IMR-90 (cell line): Measurements from ENCODE around the gene NTSR1. TPM values are rescaled to one million over a fixed set of nuclear protein-coding genes. Genes with fewer than 3 reads are reported as not detected.

Source experiments
- ATAC-seq: fragments of 200-7000 bp; cut with Tn5 transposase; 2 replicates; pipeline ENCODE4 v1.9.1; 2020; ENCODE audit warnings: low read depth, mild to moderate bottlenecking, moderate library complexity
- BruUV-seq: library from RNA; stranded (reverse); fragments of 400-500 nt; replicated peaks from 2 replicates; lab custom pipeline; 2021; lab: Mats Ljungman, UMichigan
- CTCF ChIA-PET: fragments of 300-600 bp; formaldehyde crosslinking; extraction: SDS; loops from one replicate; lab custom pipeline; 2021; ENCODE audit warnings: antibody characterized with exemption; lab: Yijun Ruan, JAX
- POLR2A ChIA-PET: fragments of 300-600 bp; sonication (Branson Sonifier 250); formaldehyde crosslinking; loops from one replicate; lab custom pipeline; 2022; ENCODE audit warnings: antibody characterized with exemption; ENCODE audit not compliant: unreplicated experiment; lab: Charles Lee
- DNase-seq: peaks from one replicate; pipeline ENCODE4 v3.0.0; 2013
- H2AFZ ChIP-seq: replicated peaks from 2 replicates; pipeline ENCODE3; 2013; ENCODE audit warnings: low read length, mild to moderate bottlenecking; ENCODE audit not compliant: poor library complexity
- H2AK5ac ChIP-seq: 2 replicates; pipeline ENCODE4 v1.6.1; 2013; ENCODE audit warnings: low read depth, low read length, inconsistent platforms
- H2AK9ac ChIP-seq: replicated peaks from 2 replicates; pipeline ENCODE3; 2013; ENCODE audit warnings: mild to moderate bottlenecking, low read depth, low read length, moderate library complexity; ENCODE audit not compliant: poor library complexity
- H2BK120ac ChIP-seq: 2 replicates; pipeline ENCODE4 v1.6.1; 2013; ENCODE audit warnings: low read depth, low read length, inconsistent platforms
- H2BK15ac ChIP-seq: 3 replicates; pipeline ENCODE4 v1.6.1; 2013; ENCODE audit warnings: low read depth, low read length, inconsistent platforms
- H2BK20ac ChIP-seq: 2 replicates; pipeline ENCODE4 v1.6.1; 2013; ENCODE audit warnings: low read depth, mild to moderate bottlenecking, inconsistent platforms, low read length, moderate library complexity
- H2BK5ac ChIP-seq: 2 replicates; pipeline ENCODE4 v1.6.1; 2013; ENCODE audit warnings: mild to moderate bottlenecking, low read depth, low read length, inconsistent platforms; ENCODE audit not compliant: poor library complexity, severe bottlenecking
- H3K14ac ChIP-seq: replicated peaks from 2 replicates; pipeline ENCODE4 v1.6.1; 2013; ENCODE audit warnings: low read depth, low read length, inconsistent platforms
- H3K18ac ChIP-seq: 2 replicates; pipeline ENCODE4 v1.6.1; 2013; ENCODE audit warnings: low read depth, low read length, control low read depth
- H3K23ac ChIP-seq: 2 replicates; pipeline ENCODE4 v1.6.1; 2013; ENCODE audit warnings: low read depth, low read length, inconsistent platforms
- H3K27ac ChIP-seq: 2 replicates; pipeline ENCODE4 v1.5.1; 2013; ENCODE audit warnings: mild to moderate bottlenecking, control low read depth, low read length; ENCODE audit not compliant: insufficient read depth
- H3K27me3 ChIP-seq: 2 replicates; pipeline ENCODE4 v1.6.1; 2013; ENCODE audit warnings: low read length; ENCODE audit not compliant: control insufficient read depth, insufficient read depth
- H3K36me3 ChIP-seq: 2 replicates; pipeline ENCODE4 v1.6.1; 2013; ENCODE audit warnings: low read length, mixed read lengths; ENCODE audit not compliant: control insufficient read depth, insufficient read depth
- H3K4ac ChIP-seq: 2 replicates; pipeline ENCODE4 v1.6.1; 2013; ENCODE audit warnings: low read depth, low read length, inconsistent platforms
- H3K4me1 ChIP-seq: 2 replicates; pipeline ENCODE4 v1.6.1; 2013; ENCODE audit warnings: low read length, mixed read lengths; ENCODE audit not compliant: control insufficient read depth, insufficient read depth
- H3K4me2 ChIP-seq: 2 replicates; pipeline ENCODE4 v1.6.1; 2013; ENCODE audit warnings: low read depth, mild to moderate bottlenecking, control low read depth, low read length, moderate library complexity
- H3K4me3 ChIP-seq: 2 replicates; pipeline ENCODE4 v1.5.1; 2013; ENCODE audit warnings: low read depth, mild to moderate bottlenecking, control low read depth, low read length, moderate library complexity; ENCODE audit not compliant: insufficient read depth
- H3K56ac ChIP-seq: 2 replicates; pipeline ENCODE4 v1.6.1; 2013; ENCODE audit warnings: low read length, inconsistent platforms; ENCODE audit not compliant: insufficient read depth; ENCODE audit errors: extremely low read depth
- H3K79me1 ChIP-seq, 2 experiments: 2 replicates each; pipeline ENCODE4 v1.6.1; 2013; ENCODE audit warnings: low read length in 2 of 2, inconsistent platforms in 1 of 2, low read depth in 1 of 2
- H3K9ac ChIP-seq: 2 replicates; pipeline ENCODE4 v1.6.1; 2013; ENCODE audit warnings: low read depth, low read length, control low read depth
- H3K9me1 ChIP-seq: 2 replicates; pipeline ENCODE4 v1.6.1; 2013; ENCODE audit warnings: low read length, inconsistent platforms; ENCODE audit not compliant: insufficient read depth
- H3K9me3 ChIP-seq: 2 replicates; pipeline ENCODE4 v1.6.1; 2013; ENCODE audit warnings: low read length; ENCODE audit not compliant: control insufficient read depth, insufficient read depth
- H4K20me1 ChIP-seq: 2 replicates; pipeline ENCODE4 v1.6.1; 2013; ENCODE audit warnings: low read length, inconsistent platforms; ENCODE audit not compliant: insufficient read depth
- H4K5ac ChIP-seq: 2 replicates; pipeline ENCODE4 v1.6.1; 2013; ENCODE audit warnings: mild to moderate bottlenecking, low read depth, low read length, control low read depth
- H4K8ac ChIP-seq, 2 experiments: 2 replicates each; pipeline ENCODE4 v1.6.1; 2013; ENCODE audit warnings: low read depth in 2 of 2, low read length in 2 of 2, control low read depth in 1 of 2, inconsistent platforms in 1 of 2
- H4K91ac ChIP-seq: 2 replicates; pipeline ENCODE4 v1.6.1; 2013; ENCODE audit warnings: low read depth, low read length, inconsistent platforms; ENCODE audit not compliant: insufficient read depth
- BHLHE40 ChIP-seq: fragments of 150-350 bp; IDR thresholded peaks from 2 replicates; pipeline ENCODE4 v1.6.1; 2016; ENCODE audit warnings: mild to moderate bottlenecking, low read depth, low read length
- CEBPB ChIP-seq: IDR thresholded peaks from 2 replicates; pipeline ENCODE4 v1.6.1; 2012; ENCODE audit warnings: low read depth, low read length, improper control_type of control experiment
- MAFK ChIP-seq: IDR thresholded peaks from 2 replicates; pipeline ENCODE4 v1.6.1; 2012; ENCODE audit warnings: low read depth, low read length, improper control_type of control experiment
- MAZ ChIP-seq: IDR thresholded peaks from 2 replicates; pipeline ENCODE4 v1.6.1; 2012; ENCODE audit warnings: low read depth, mild to moderate bottlenecking, low read length, improper control_type of control experiment, moderate library complexity, borderline replicate concordance
- MXI1 ChIP-seq: IDR thresholded peaks from 2 replicates; pipeline ENCODE4 v1.6.1; 2012; ENCODE audit warnings: low read depth, mild to moderate bottlenecking, low read length, moderate library complexity, borderline replicate concordance
- RFX5 ChIP-seq: IDR thresholded peaks from 2 replicates; pipeline ENCODE4 v1.8.0; 2012; ENCODE audit warnings: low read depth, mild to moderate bottlenecking, low read length, moderate library complexity
- SMC3 ChIP-seq: fragments of 150-350 bp; IDR thresholded peaks from 2 replicates; pipeline ENCODE4 v1.6.1; 2016; ENCODE audit warnings: low read depth, mild to moderate bottlenecking, antibody characterized with exemption, low read length, moderate library complexity
- WGBS, 2 experiments: methylation state at CpG; one replicate each; pipeline versions ENCODE4 v1.1.5 to v1.1.7; 2013; ENCODE audit warnings: missing lambda C conversion rate in 2 of 2; ENCODE audit not compliant: insufficient read length in 1 of 2; ENCODE audit errors: extremely low coverage in 2 of 2; 5-methylcytosine and 5-hydroxymethylcytosine counted together
- dilution Hi-C: fragments of 300-500 bp; cut with HindIII; formaldehyde crosslinking; loops from one replicate; pipeline ENCODE4 v1.14.3; 2018; ENCODE audit warnings: low sequenced_read_pairs; ENCODE audit not compliant: unreplicated experiment
- in situ Hi-C: fragments of 300-500 bp; cut with MboI; formaldehyde crosslinking; loops from 3 replicates; pipeline ENCODE4 v1.14.3; 2019; ENCODE audit warnings: low sequenced_read_pairs, inconsistent platforms, mixed read lengths
- intact Hi-C: fragments of 100-400 bp; cut with micrococcal nuclease; formaldehyde crosslinking; loops from 2 replicates; pipeline ENCODE4 v1.10.0; 2022
- polyA plus RNA-seq, 3 experiments: library from polyadenylated mRNA; depleted of rRNA; stranded (reverse); fragments of >200 nt; gene quantifications; 2 replicates each; pipeline ENCODE4 v1.2.3, GENCODE V29; 2012; ENCODE audit warnings: low replicate concordance in 1 of 3
- total RNA-seq: library from RNA; depleted of rRNA; stranded (reverse); fragments of >200 nt; gene quantifications from 2 replicates; pipeline ENCODE4 v1.2.3, GENCODE V29; 2012
- TF ChIP-seq, protein P1 (sequence below): fragments of 150-350 bp; IDR thresholded peaks from 2 replicates; pipeline ENCODE4 v1.6.1; 2017; ENCODE audit warnings: mild to moderate bottlenecking, antibody characterized with exemption, low read length, low read depth
- TF ChIP-seq, protein P2 (sequence below): fragments of 150-350 bp; IDR thresholded peaks from 2 replicates; pipeline ENCODE4 v1.6.1; 2016; ENCODE audit warnings: low read depth, mild to moderate bottlenecking, low read length, moderate library complexity, borderline replicate concordance

Gene NTSR1
- total and polyA plus RNA-seq, 2 of the 4 experiments (the other 2 are of a cell fraction) = 0.54 to 1.8 TPM

DNA sequence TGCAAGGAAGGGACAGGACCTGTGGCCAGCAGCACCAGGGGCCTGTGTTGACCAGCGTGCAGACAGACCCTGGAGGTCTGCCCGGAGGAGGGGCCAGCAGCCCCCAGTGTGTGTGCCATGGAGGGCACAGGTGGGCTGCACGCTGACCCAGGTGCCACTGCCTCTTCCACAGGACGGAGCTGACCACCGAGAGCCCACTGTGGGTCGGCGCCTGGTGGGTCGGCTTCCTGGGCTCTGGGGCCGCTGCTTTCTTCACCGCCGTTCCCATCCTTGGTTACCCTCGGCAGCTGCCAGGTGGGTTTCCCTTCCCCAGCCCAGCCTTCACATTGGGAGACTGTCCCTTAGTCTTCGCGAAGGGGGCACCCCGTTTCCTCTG is 48.4 kb upstream of the NTSR1 start:
- H2AK5ac ChIP-seq = no peak overlapping the region
- dilution Hi-C loops (no loop called here), intact Hi-C loops (no loop called here), in situ Hi-C loops (no loop called here)
- H3K56ac ChIP-seq = no peak overlapping the region
- no peak overlapping the region for H3K9ac ChIP-seq
- H3K9me3 ChIP-seq = no peaks in the 10 kb centered on the region
- peaks cover 5% of the 10 kb centered on the region for H3K4me1 ChIP-seq
- no peaks in the 10 kb centered on the region for H3K79me1 ChIP-seq
- ChIA-PET CTCF (no interaction called here), POLR2A (no interaction called here)
- H3K4me3 ChIP-seq = no peak overlapping the region
- no peak overlapping the region for H3K4ac ChIP-seq
- H3K4me2 ChIP-seq = no peak overlapping the region
- no peak overlapping the region for H2AK9ac ChIP-seq
- H2BK20ac ChIP-seq = no peak overlapping the region
- ATAC-seq = no peak
- H2BK120ac ChIP-seq = no peak overlapping the region
- 92% methylated on average over 13 of the region's 15 CpGs; no CpG with 5 or more reads in 1 of the 2 experiments for WGBS, 2 experiments
- H4K5ac ChIP-seq = no peak overlapping the region
- no peak overlapping the region for H4K91ac ChIP-seq
- no peak overlapping the region for H3K27ac ChIP-seq
- H2BK15ac ChIP-seq = no peak overlapping the region
- H4K20me1 ChIP-seq = no peaks in the 10 kb centered on the region; the same call in 1 of the 2 replicates
- no peak overlapping the region for H3K23ac ChIP-seq
- no peak overlapping the region for H3K18ac ChIP-seq
- TF ChIP-seq BHLHE40 (no peak), MAFK (no peak), SMC3 (no peak), MAZ (no peak), CEBPB (no peak), MXI1 (no peak), RFX5 (no peak)
- TF ChIP-seq, protein P1, sequence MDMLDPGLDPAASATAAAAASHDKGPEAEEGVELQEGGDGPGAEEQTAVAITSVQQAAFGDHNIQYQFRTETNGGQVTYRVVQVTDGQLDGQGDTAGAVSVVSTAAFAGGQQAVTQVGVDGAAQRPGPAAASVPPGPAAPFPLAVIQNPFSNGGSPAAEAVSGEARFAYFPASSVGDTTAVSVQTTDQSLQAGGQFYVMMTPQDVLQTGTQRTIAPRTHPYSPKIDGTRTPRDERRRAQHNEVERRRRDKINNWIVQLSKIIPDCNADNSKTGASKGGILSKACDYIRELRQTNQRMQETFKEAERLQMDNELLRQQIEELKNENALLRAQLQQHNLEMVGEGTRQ = no peak
- TF ChIP-seq, protein P2, sequence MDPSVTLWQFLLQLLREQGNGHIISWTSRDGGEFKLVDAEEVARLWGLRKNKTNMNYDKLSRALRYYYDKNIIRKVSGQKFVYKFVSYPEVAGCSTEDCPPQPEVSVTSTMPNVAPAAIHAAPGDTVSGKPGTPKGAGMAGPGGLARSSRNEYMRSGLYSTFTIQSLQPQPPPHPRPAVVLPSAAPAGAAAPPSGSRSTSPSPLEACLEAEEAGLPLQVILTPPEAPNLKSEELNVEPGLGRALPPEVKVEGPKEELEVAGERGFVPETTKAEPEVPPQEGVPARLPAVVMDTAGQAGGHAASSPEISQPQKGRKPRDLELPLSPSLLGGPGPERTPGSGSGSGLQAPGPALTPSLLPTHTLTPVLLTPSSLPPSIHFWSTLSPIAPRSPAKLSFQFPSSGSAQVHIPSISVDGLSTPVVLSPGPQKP = no peak
- DNase-seq = no peak
- H2BK5ac ChIP-seq = no peak overlapping the region
- H3K9me1 ChIP-seq = no peaks in the 10 kb centered on the region
- H3K14ac ChIP-seq = no peak overlapping the region
- no TSS peak for BruUV-seq
- no peak overlapping the region for H4K8ac ChIP-seq
- H3K36me3 ChIP-seq = no peaks in the 10 kb centered on the region
- no peaks in the 10 kb centered on the region for H3K27me3 ChIP-seq
- H2AFZ ChIP-seq = no peak overlapping the region
